Mesendoderm (in vitro differentiated cells): ENCODE measurements around the gene SEH1L.

Source experiments
- DNase-seq: peaks from one replicate; pipeline ENCODE4 v3.0.0; 2013
- H2AK5ac ChIP-seq: 2 replicates; pipeline ENCODE4 v1.6.1; 2013; ENCODE audit warnings: low read length, inconsistent platforms
- H2BK120ac ChIP-seq: 2 replicates; pipeline ENCODE4 v1.6.1; 2013; ENCODE audit warnings: low read depth, mild to moderate bottlenecking, low read length, moderate library complexity, mixed read lengths
- H2BK15ac ChIP-seq: replicated peaks from 2 replicates; pipeline ENCODE4 v1.6.1; 2013; ENCODE audit warnings: low read depth, mild to moderate bottlenecking, moderate library complexity
- H2BK5ac ChIP-seq: 2 replicates; pipeline ENCODE4 v1.6.1; 2013; ENCODE audit warnings: low read length, inconsistent platforms
- H3K18ac ChIP-seq: 2 replicates; pipeline ENCODE4 v1.6.1; 2013; ENCODE audit warnings: mild to moderate bottlenecking, low read length, mixed read lengths
- H3K23ac ChIP-seq: one replicate; pipeline ENCODE4 v1.6.1; 2013; ENCODE audit warnings: low read length
- H3K27ac ChIP-seq: 2 replicates; pipeline ENCODE4 v1.5.1; 2013; ENCODE audit warnings: low read depth, mild to moderate bottlenecking, inconsistent platforms, low read length, moderate library complexity
- H3K27me3 ChIP-seq: 2 replicates; pipeline ENCODE4 v1.6.1; 2013; ENCODE audit warnings: low read length, control low read depth, mild to moderate bottlenecking, inconsistent platforms; ENCODE audit not compliant: insufficient read depth, poor library complexity
- H3K36me3 ChIP-seq: 2 replicates; pipeline ENCODE4 v1.6.1; 2013; ENCODE audit warnings: low read length, inconsistent platforms; ENCODE audit not compliant: control insufficient read depth, insufficient read depth
- H3K4ac ChIP-seq: one replicate; pipeline ENCODE4 v1.6.1; 2013; ENCODE audit warnings: low read depth, mild to moderate bottlenecking, low read length, moderate library complexity
- H3K4me1 ChIP-seq: 2 replicates; pipeline ENCODE4 v1.6.1; 2013; ENCODE audit warnings: low read depth, low read length, inconsistent platforms; ENCODE audit not compliant: control insufficient read depth
- H3K4me2 ChIP-seq: 2 replicates; pipeline ENCODE4 v1.6.1; 2013; ENCODE audit warnings: low read length
- H3K4me3 ChIP-seq: 2 replicates; pipeline ENCODE4 v1.5.1; 2013; ENCODE audit warnings: mild to moderate bottlenecking, low read length
- H3K56ac ChIP-seq: one replicate; pipeline ENCODE4 v1.6.1; 2013; ENCODE audit warnings: low read length
- H3K79me1 ChIP-seq: 2 replicates; pipeline ENCODE4 v1.6.1; 2013; ENCODE audit warnings: low read length, inconsistent platforms
- H3K79me2 ChIP-seq: 2 replicates; pipeline ENCODE4 v1.6.1; 2013; ENCODE audit warnings: mild to moderate bottlenecking, low read length; ENCODE audit not compliant: control insufficient read depth, insufficient read depth
- H3K9ac ChIP-seq: 2 replicates; pipeline ENCODE4 v1.6.1; 2013; ENCODE audit warnings: low read length, inconsistent platforms
- H4K5ac ChIP-seq: one replicate; pipeline ENCODE4 v1.6.1; 2013; ENCODE audit warnings: low read length
- H4K8ac ChIP-seq: one replicate; pipeline ENCODE4 v1.6.1; 2013; ENCODE audit warnings: low read depth, mild to moderate bottlenecking, control low read depth, low read length, moderate library complexity
- WGBS: extraction: QIAGEN DNeasy Blood & Tissue Kit; methylation state at CpG from one replicate; pipeline ENCODE4 v1.1.7; 2013; ENCODE audit warnings: low lambda C conversion rate, missing lambda C conversion rate; ENCODE audit not compliant: insufficient coverage; ENCODE audit errors: extremely low coverage; 5-methylcytosine and 5-hydroxymethylcytosine counted together

SEH1L gene

DNA sequence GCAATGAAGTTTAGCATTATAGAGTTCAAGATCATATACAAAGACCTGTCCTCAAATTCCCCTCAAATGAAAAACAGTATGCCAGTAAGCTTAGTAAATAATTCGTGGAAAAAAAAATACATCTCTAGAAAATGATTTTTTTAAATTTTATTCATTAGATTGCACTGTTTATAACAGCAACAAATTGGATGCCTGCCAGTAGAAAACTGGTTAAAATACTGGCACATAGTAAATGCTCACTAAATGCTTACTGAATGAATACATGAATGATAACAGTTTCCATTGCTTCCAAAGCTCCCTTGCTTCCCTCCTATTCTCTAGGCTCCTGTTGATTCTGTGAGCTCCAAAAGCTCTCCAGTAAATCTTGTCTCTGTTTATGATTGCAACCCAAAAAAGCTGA, 25.5 kb upstream of the SEH1L start:
- Histone ChIP-seq H4K8ac (no peak overlapping the region), H3K56ac (no peak overlapping the region), H3K36me3 (no peaks in the 10 kb centered on the region), H2BK5ac (no peak overlapping the region), H3K18ac (no peak overlapping the region), H3K9ac (no peak overlapping the region), H4K5ac (no peak overlapping the region), H3K4me2 (no peak overlapping the region), H3K27ac (no peak overlapping the region), H2BK120ac (no peak overlapping the region), H3K4ac (no peak overlapping the region), H3K27me3 (no peaks in the 10 kb centered on the region), H3K23ac (no peak overlapping the region), H3K79me2 (no peaks in the 10 kb centered on the region), H3K4me3 (no peak overlapping the region), H3K4me1 (no peaks in the 10 kb centered on the region), H2AK5ac (no peak overlapping the region), H2BK15ac (no peak overlapping the region), H3K79me1 (no peaks in the 10 kb centered on the region)
- no peak for DNase-seq
- no CpG with 5 or more reads among the region's 1 CpG for WGBS

- H3K18ac ChIP-seq: no peak overlapping the region
- H2BK120ac ChIP-seq: no peak overlapping the region
- no peak overlapping the region for H2BK15ac ChIP-seq
- DNase-seq: no peak
- no CpG with 5 or more reads among the region's 6 CpGs for WGBS
- no peaks in the 10 kb centered on the region for H3K27me3 ChIP-seq
- H3K4me1 ChIP-seq: no peaks in the 10 kb centered on the region
- H3K4me2 ChIP-seq: no peak overlapping the region
- no peaks in the 10 kb centered on the region for H3K79me1 ChIP-seq
- no peaks in the 10 kb centered on the region for H3K79me2 ChIP-seq
- no peak overlapping the region for H3K4ac ChIP-seq
- no peak overlapping the region for H3K23ac ChIP-seq
- H3K56ac ChIP-seq: no peak overlapping the region
- H3K9ac ChIP-seq: no peak overlapping the region
- H2AK5ac ChIP-seq: no peak overlapping the region
- H3K4me3 ChIP-seq: no peak overlapping the region
- H3K27ac ChIP-seq: no peak overlapping the region
- no peak overlapping the region for H4K8ac ChIP-seq
- H2BK5ac ChIP-seq: no peak overlapping the region
- H3K36me3 ChIP-seq: no peaks in the 10 kb centered on the region
- H4K5ac ChIP-seq: no peak overlapping the region
Observed at GRCh38 chr18:12924616-12925015, 23.2 kb upstream of the SEH1L start.

DNA sequence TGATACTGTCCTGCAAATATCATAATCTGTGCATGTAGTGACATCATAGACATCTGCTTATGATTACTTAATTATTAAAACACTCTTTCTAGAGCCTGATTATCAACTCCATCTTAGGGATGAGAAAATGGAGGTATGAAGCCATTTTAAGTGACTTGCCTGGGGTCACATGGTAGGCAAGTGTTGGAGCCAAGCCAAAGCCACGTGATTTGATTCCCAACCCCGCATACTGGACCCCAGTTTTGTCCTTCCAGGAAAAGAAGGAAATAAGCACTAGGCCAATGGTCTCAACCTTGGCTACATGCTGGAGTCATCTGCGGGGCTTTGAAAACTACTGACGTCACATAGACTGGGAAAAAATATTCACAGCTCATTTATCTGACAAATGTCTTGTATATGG, 19.6 kb upstream of the SEH1L start:
- no peak overlapping the region for H4K8ac ChIP-seq
- no peaks in the 10 kb centered on the region for H3K79me1 ChIP-seq
- whole genome bisulfite sequencing: no CpG with 5 or more reads among the region's 4 CpGs
- H3K36me3 ChIP-seq: no peaks in the 10 kb centered on the region
- H3K4me3 ChIP-seq: no peak overlapping the region
- no peak overlapping the region for H3K9ac ChIP-seq
- H3K27me3 ChIP-seq: no peaks in the 10 kb centered on the region
- H4K5ac ChIP-seq: no peak overlapping the region
- H3K23ac ChIP-seq: no peak overlapping the region
- no peak overlapping the region for H3K18ac ChIP-seq
- no peaks in the 10 kb centered on the region for H3K4me1 ChIP-seq
- no peak overlapping the region for H3K4me2 ChIP-seq
- DNase-seq: no peak
- no peak overlapping the region for H2BK5ac ChIP-seq
- no peak overlapping the region for H3K4ac ChIP-seq
- H2BK15ac ChIP-seq: no peak overlapping the region
- H3K56ac ChIP-seq: no peak overlapping the region
- H2AK5ac ChIP-seq: no peak overlapping the region
- no peak overlapping the region for H3K27ac ChIP-seq
- H2BK120ac ChIP-seq: no peak overlapping the region
- no peaks in the 10 kb centered on the region for H3K79me2 ChIP-seq

- no peak overlapping the region for H4K5ac ChIP-seq
- H3K18ac ChIP-seq: no peak overlapping the region
- no peak overlapping the region for H3K4me2 ChIP-seq
- H2AK5ac ChIP-seq: no peak overlapping the region
- no peaks in the 10 kb centered on the region for H3K36me3 ChIP-seq
- H3K4ac ChIP-seq: no peak overlapping the region
- no peak overlapping the region for H2BK15ac ChIP-seq
- H3K9ac ChIP-seq: no peak overlapping the region
- WGBS: no CpG with 5 or more reads among the region's 5 CpGs
- no peak for DNase-seq
- H3K56ac ChIP-seq: no peak overlapping the region
- no peak overlapping the region for H3K23ac ChIP-seq
- H3K27me3 ChIP-seq: no peaks in the 10 kb centered on the region
- H3K79me1 ChIP-seq: no peaks in the 10 kb centered on the region
- H3K4me3 ChIP-seq: no peak overlapping the region
- no peak overlapping the region for H2BK120ac ChIP-seq
- H3K4me1 ChIP-seq: no peaks in the 10 kb centered on the region
- H3K27ac ChIP-seq: no peak overlapping the region
- no peak overlapping the region for H2BK5ac ChIP-seq
- no peak overlapping the region for H4K8ac ChIP-seq
- H3K79me2 ChIP-seq: no peaks in the 10 kb centered on the region
Observed at GRCh38 chr18:12928641-12929040, 19.2 kb upstream of the SEH1L start.

GRCh38 chr18:12929477-12930083, 18.2 kb upstream of the SEH1L start:
- WGBS: 100% methylated on average over 1 of the region's 5 CpGs
- Histone ChIP-seq H3K9ac (no peak overlapping the region), H2AK5ac (no peak overlapping the region), H2BK120ac (no peak overlapping the region), H4K5ac (no peak overlapping the region), H3K56ac (no peak overlapping the region), H4K8ac (no peak overlapping the region), H3K4me2 (no peak overlapping the region), H3K79me1 (no peaks in the 10 kb centered on the region), H2BK5ac (no peak overlapping the region), H3K23ac (no peak overlapping the region), H3K4me3 (no peak overlapping the region), H3K4ac (no peak overlapping the region), H3K4me1 (no peaks in the 10 kb centered on the region), H3K36me3 (no peaks in the 10 kb centered on the region), H3K79me2 (no peaks in the 10 kb centered on the region), H3K18ac (no peak overlapping the region), H3K27ac (no peak overlapping the region), H2BK15ac (no peak overlapping the region), H3K27me3 (no peaks in the 10 kb centered on the region)
- DNase-seq: no peak

DNA sequence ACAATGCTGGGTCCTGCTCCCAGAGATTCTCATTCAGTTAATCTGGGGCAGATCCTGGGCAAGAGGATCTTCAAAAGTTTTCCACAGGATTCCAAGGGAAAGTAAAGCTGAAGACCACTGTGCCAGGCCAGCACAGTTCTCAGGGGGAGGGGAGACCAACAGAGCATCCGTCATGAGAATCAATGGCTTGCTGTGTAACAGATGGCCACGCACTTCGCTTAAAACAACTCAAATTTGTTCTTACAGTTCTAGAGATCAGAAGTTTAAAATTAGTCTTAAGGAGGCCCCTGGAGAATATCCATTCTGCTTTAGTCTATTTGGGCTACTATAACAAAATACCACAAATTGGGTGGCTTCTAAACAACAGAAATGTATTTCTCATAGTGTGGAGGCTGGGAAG, 17.4 kb upstream of the SEH1L start:
- H4K5ac ChIP-seq: no peak overlapping the region
- H3K18ac ChIP-seq: no peak overlapping the region
- no peak overlapping the region for H3K23ac ChIP-seq
- no peak for DNase-seq
- no peak overlapping the region for H3K9ac ChIP-seq
- H3K4me2 ChIP-seq: no peak overlapping the region
- no peak overlapping the region for H2BK5ac ChIP-seq
- H3K4ac ChIP-seq: no peak overlapping the region
- no peak overlapping the region for H3K56ac ChIP-seq
- WGBS: no CpG with 5 or more reads among the region's 3 CpGs
- H3K4me3 ChIP-seq: no peak overlapping the region
- H2BK120ac ChIP-seq: no peak overlapping the region
- H2BK15ac ChIP-seq: no peak overlapping the region
- H3K36me3 ChIP-seq: no peaks in the 10 kb centered on the region
- H3K27ac ChIP-seq: no peak overlapping the region
- H3K79me2 ChIP-seq: no peaks in the 10 kb centered on the region
- no peaks in the 10 kb centered on the region for H3K27me3 ChIP-seq
- H3K4me1 ChIP-seq: no peaks in the 10 kb centered on the region
- no peak overlapping the region for H4K8ac ChIP-seq
- no peaks in the 10 kb centered on the region for H3K79me1 ChIP-seq
- H2AK5ac ChIP-seq: no peak overlapping the region
